ENCODE measurements around the gene VWDE.
"Not testable (repeated sequence)": the region's sequence is repeated elsewhere in the genome, so short reads cannot be mapped to it uniquely, and the experiment has no call there.

Gene VWDE

GRCh38 chr7:12403287-12404181 is at the start of gene VWDE:
TSS of gene VWDE (minus strand) at chr7:12403865. CDS start at chr7:12403716, 149 bp downstream.
- DNase-seq = no peak

- DNase-seq = not testable (repeated sequence)
These were observed 49.5 kb upstream of the VWDE start for GRCh38 chr7:12453136-12453535.

- DNase-seq = no peak
These were observed 47.0 kb upstream of the VWDE start for GRCh38 chr7:12450615-12451014.

GRCh38 chr7:12444785-12445184 is 41.1 kb upstream of the VWDE start:
- DNase-seq = no peak

- no peak for DNase-seq
These were observed 36.6 kb upstream of the VWDE start for GRCh38 chr7:12440229-12440628.

- DNase-seq = no peak
These were observed 33.4 kb upstream of the VWDE start for GRCh38 chr7:12436896-12437535.

GRCh38 chr7:12436126-12436525 is 32.5 kb upstream of the VWDE start:
- DNase-seq = no peak

GRCh38 chr7:12434012-12434642 is 30.5 kb upstream of the VWDE start:
- DNase-seq = no peak

GRCh38 chr7:12431886-12432556 is 28.4 kb upstream of the VWDE start:
- no peak for DNase-seq

- DNase-seq = no peak
These were observed 21.6 kb upstream of the VWDE start for GRCh38 chr7:12425311-12425710.

GRCh38 chr7:12423997-12424745 is 20.5 kb upstream of the VWDE start:
- no peak for DNase-seq

- no peak for DNase-seq
These were observed 19.8 kb upstream of the VWDE start for GRCh38 chr7:12423355-12423996.

GRCh38 chr7:12422554-12423320 is 19.1 kb upstream of the VWDE start:
- no peak for DNase-seq

GRCh38 chr7:12418452-12418851 is 14.8 kb upstream of the VWDE start:
- DNase-seq = no peak

- DNase-seq = no peak
These were observed 11.4 kb upstream of the VWDE start for GRCh38 chr7:12415072-12415471.

- no peak for DNase-seq
These were observed 8.7 kb upstream of the VWDE start for GRCh38 chr7:12412407-12412806.

- DNase-seq = no peak
These were observed 6.9 kb upstream of the VWDE start for GRCh38 chr7:12410523-12410922.

- no peak for DNase-seq
These were observed 5.5 kb upstream of the VWDE start for GRCh38 chr7:12409097-12409711.

GRCh38 chr7:12407652-12408051 is 4.0 kb upstream of the VWDE start:
- not testable (repeated sequence) for DNase-seq

GRCh38 chr7:12402365-12402725 is 1.3 kb downstream of the VWDE start:
- no peak for DNase-seq

Data from GF-D8 (cell line).